HepG2 (cell line): Measurements from ENCODE around the gene NDUFB8. TPM values are rescaled to one million over a fixed set of nuclear protein-coding genes. Genes with fewer than 3 reads are reported as not detected.

Experiments
- ATAC-seq: fragments of 200-7000 bp; cut with Tn5 transposase; 3 replicates; pipeline ENCODE4 v1.9.1; 2020; ENCODE audit warnings: mild to moderate bottlenecking, moderate library complexity
- BruUV-seq: library from RNA; stranded (reverse); fragments of 400-500 nt; replicated peaks from 2 replicates; lab custom pipeline; 2021; lab: Mats Ljungman, UMichigan
- CTCF ChIA-PET: fragments of 300-600 bp; formaldehyde crosslinking; extraction: SDS; loops from one replicate; lab custom pipeline; 2021; ENCODE audit warnings: low total read pairs, inconsistent platforms, low intra/inter-chr PET ratio; lab: Yijun Ruan, JAX
- POLR2A ChIA-PET: fragments of 350-600 bp; sonication (Branson Sonifier 250); formaldehyde crosslinking; loops from one replicate; lab custom pipeline; 2020; ENCODE audit warnings: antibody characterized with exemption, inconsistent platforms; lab: Yijun Ruan, JAX
- DNase-seq: peaks from one replicate; pipeline ENCODE4 v3.0.0-alpha.2; 2015; ENCODE audit warnings: low spot score
- FAIRE-seq: peaks from 3 replicates; lab custom pipeline; 2011; peaks lifted over from hg19 to GRCh38; lab: Jason Lieb, UNC
- H2AFZ ChIP-seq: one replicate; pipeline ENCODE4 v1.6.1; 2011; ENCODE audit warnings: low read length, inconsistent platforms
- H3K27ac ChIP-seq: fragments of 300-600 bp; 3 replicates; pipeline ENCODE4 v1.8.0; 2011; ENCODE audit warnings: mixed run types, mild to moderate bottlenecking, mixed read lengths, low read length, inconsistent platforms; ENCODE audit not compliant: insufficient read depth; ENCODE audit errors: extremely low read length
- H3K27me3 ChIP-seq, 2 experiments: fragments of 200-600 bp in 1 of 2; 2 replicates in 1 of 2; 3 replicates in 1 of 2; pipeline versions ENCODE4 v1.6.0 to v1.8.0; 2011; ENCODE audit warnings: low read length in 2 of 2, mild to moderate bottlenecking in 2 of 2, moderate library complexity in 2 of 2, inconsistent platforms in 1 of 2; ENCODE audit not compliant: insufficient read depth in 2 of 2, control insufficient read depth in 1 of 2
- H3K36me3 ChIP-seq, 2 experiments: fragments of 200-600 bp in 1 of 2; replicated peaks in 1 of 2; 2 replicates in 1 of 2; 3 replicates in 1 of 2; pipeline versions ENCODE4 v1.5.1 to v1.8.0; 2011; ENCODE audit warnings: low read length in 2 of 2, inconsistent platforms in 1 of 2; ENCODE audit not compliant: insufficient read depth in 2 of 2, control insufficient read depth in 1 of 2
- H3K4me1 ChIP-seq: 2 replicates; pipeline ENCODE4 v1.5.1; 2012; ENCODE audit warnings: low read length, inconsistent platforms; ENCODE audit not compliant: insufficient read depth
- H3K4me2 ChIP-seq: 2 replicates; pipeline ENCODE4 v1.6.0; 2011; ENCODE audit warnings: low read depth, low read length, inconsistent platforms
- H3K4me3 ChIP-seq, 3 experiments: fragments of 200-600 bp in 1 of 3; sonication (generic), shearing (Covaris generic) in 1 of 3; replicated peaks in 1 of 3; 2 replicates each; pipeline ENCODE4 v1.5.1; 2011 to 2016; ENCODE audit warnings: low read length in 3 of 3, inconsistent platforms in 2 of 3, low read depth in 2 of 3, mild to moderate bottlenecking in 2 of 3, control low read depth in 1 of 3, mixed read lengths in 1 of 3; ENCODE audit not compliant: insufficient read depth in 1 of 3
- H3K79me2 ChIP-seq: one replicate; pipeline ENCODE4 v1.6.1; 2011; ENCODE audit warnings: low read length, inconsistent platforms; ENCODE audit not compliant: insufficient read depth
- H3K9ac ChIP-seq: 2 replicates; pipeline ENCODE4 v1.6.0; 2011; ENCODE audit warnings: mild to moderate bottlenecking, low read depth, low read length, inconsistent platforms; ENCODE audit not compliant: insufficient read depth
- H3K9me3 ChIP-seq: 2 replicates; pipeline ENCODE4 v1.5.1; 2012; ENCODE audit warnings: mild to moderate bottlenecking, low read length
- H4K20me1 ChIP-seq: 2 replicates; pipeline ENCODE4 v1.6.0; 2011; ENCODE audit warnings: inconsistent platforms, mild to moderate bottlenecking, low read length, moderate library complexity; ENCODE audit not compliant: insufficient read depth
- RBAK ChIP-seq: sonication (generic); formaldehyde crosslinking; IDR thresholded peaks from 2 replicates; pipeline ENCODE4 v1.5.1; 2020; ENCODE audit warnings: mild to moderate bottlenecking, missing genetic modification reagents
- ZNF781 ChIP-seq: sonication (generic); formaldehyde crosslinking; IDR thresholded peaks from 2 replicates; pipeline ENCODE4 v1.5.1; 2020; ENCODE audit warnings: borderline replicate concordance, mild to moderate bottlenecking, missing genetic modification reagents; ENCODE audit errors: not compliant biosample characterization
- WGBS: methylation state at CpG from one replicate; pipeline ENCODE4 v1.1.6; 2017; ENCODE audit warnings: low lambda C conversion rate; 5-methylcytosine and 5-hydroxymethylcytosine counted together
- in situ Hi-C: cut with HindIII; loops from 2 replicates; pipeline ENCODE4 v1.10.0; 2017; ENCODE audit warnings: low pct_unique_long_range_greater_than_20kb; ENCODE audit not compliant: extremely low pct_ligation_motif_present
- intact Hi-C: fragments of 100-400 bp; cut with micrococcal nuclease; formaldehyde crosslinking; loops from one replicate; pipeline ENCODE4 v1.10.0; 2022; ENCODE audit not compliant: unreplicated experiment
- polyA plus RNA-seq, 8 experiments: library from polyadenylated mRNA; depleted of rRNA in 3 of 8; stranded (reverse) in 7 of 8; unstranded in 1 of 8; fragments of >200 nt; fragmentation: Illumina TruSeq in 4 of 8; extraction: Trizol in 4 of 8; gene quantifications; 2 replicates each; pipeline versions ENCODE4 v1.2.1 to v1.2.3, GENCODE V29; 2011 to 2016; ENCODE audit warnings: low read depth in 4 of 8, missing spikeins in 1 of 8, mixed read lengths in 1 of 8; ENCODE audit not compliant: insufficient read depth in 1 of 8
- total RNA-seq, 5 experiments: library from RNA; depleted of rRNA; stranded (reverse); fragments of >200 nt; fragmentation: Illumina TruSeq; extraction: Trizol; gene quantifications; 2 replicates each; pipeline ENCODE4 v1.2.3, GENCODE V29; 2016; ENCODE audit warnings: low read depth in 1 of 5
- TF ChIP-seq, protein P1 (sequence below): sonication (generic); formaldehyde crosslinking; IDR thresholded peaks from 2 replicates; pipeline ENCODE4 v1.9.0; 2021; ENCODE audit warnings: mild to moderate bottlenecking, missing genetic modification reagents

The NDUFB8 gene
- total and polyA plus RNA-seq, 2 of the 13 experiments (the other 11 are each of a cell fraction or from before 2014, with no cell fraction given) = 210 to 216 TPM

DNA sequence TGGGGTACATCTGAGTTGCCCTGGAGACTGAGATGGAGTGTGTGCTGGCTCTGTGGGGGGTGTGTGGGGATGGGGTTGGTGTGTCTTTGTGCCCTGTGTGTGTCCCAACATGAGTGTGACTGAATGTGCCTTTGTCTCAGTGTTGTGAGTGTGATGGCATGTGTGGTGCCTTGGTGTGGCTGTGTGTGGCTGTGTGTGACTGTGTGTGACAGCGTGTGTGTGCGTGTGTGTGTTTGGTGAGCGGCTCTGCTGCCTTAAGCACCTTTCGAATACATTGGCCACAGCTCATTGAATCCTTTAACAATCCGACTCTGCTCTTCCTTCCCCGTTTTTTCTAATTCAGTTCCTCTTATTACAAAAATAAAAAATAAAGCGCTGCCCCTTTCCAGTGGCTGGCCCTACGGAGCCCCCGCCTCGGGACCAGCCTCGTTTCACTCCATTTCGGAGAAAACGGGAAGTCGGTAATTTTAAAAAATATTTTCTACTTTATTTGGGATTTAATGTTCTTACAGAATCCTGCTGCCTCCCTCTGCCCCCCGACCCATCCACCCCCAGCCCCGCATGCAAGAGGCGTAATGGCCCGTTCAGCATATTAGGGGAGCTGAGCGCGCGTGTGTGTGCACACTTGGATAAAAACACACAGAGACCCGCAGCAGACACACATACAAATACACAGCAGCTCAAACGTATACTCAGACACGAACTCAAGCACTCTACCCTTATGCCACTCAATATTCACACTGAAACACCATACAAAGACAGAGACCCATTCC is 41.6 kb upstream of the NDUFB8 start:
- H3K27me3 ChIP-seq = peaks cover 2 to 36% of the 10 kb centered on the region in 2 experiments; a peak in 4 of 5 replicates
- no peaks in the 10 kb centered on the region for H4K20me1 ChIP-seq
- no peak overlapping the region for H3K9ac ChIP-seq
- in situ Hi-C loops = no loop called here
- no peak overlapping the region for H3K27ac ChIP-seq
- no peaks in the 10 kb centered on the region for H3K36me3 ChIP-seq
- BruUV-seq = no TSS peak
- FAIRE-seq (no peak), DNase-seq (no peak), ATAC-seq (no peak)
- peak overlapping the region in 1 of 3 experiments; percentile 72; a peak in 1 of 6 replicates for H3K4me3 ChIP-seq
- peak overlapping the region; percentile 86; the same call in 1 of the 2 replicates for H3K4me2 ChIP-seq
- no peaks in the 10 kb centered on the region for H3K9me3 ChIP-seq
- intact Hi-C loops = no loop called here
- WGBS = 63% methylated on average over 24 of the region's 24 CpGs
- H3K4me1 ChIP-seq = peaks cover 17% of the 10 kb centered on the region
- TF ChIP-seq RBAK (CRISPR knock-in tag) = no peak
- H2AFZ ChIP-seq = no peak overlapping the region
- ChIA-PET CTCF (no interaction called here), POLR2A (no interaction called here)
- H3K79me2 ChIP-seq = no peaks in the 10 kb centered on the region

DNA sequence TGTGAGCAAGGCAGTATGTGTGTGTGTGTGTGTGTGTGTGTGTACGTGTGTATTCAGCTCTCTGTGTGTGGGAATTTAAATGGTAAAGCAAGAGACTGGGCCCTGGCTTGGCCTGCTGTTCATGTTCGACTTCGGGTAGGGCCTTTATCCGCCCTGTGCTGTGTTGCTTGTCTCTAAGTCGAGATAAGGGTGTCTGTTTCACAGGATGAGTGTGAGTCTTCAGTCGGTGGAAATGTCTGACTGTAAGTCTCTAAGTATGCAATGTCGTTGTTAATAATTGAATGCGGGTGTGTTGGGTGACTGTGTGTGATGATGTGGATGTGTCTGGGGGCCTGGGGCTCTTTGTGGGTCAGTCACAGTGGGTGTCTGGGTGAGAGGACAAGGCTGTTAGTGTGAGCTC is 40.8 kb upstream of the NDUFB8 start:
- no peak overlapping the region for H3K27ac ChIP-seq
- H3K4me1 ChIP-seq = peaks cover 20% of the 10 kb centered on the region
- FAIRE-seq = no peak
- peak overlapping the region; percentile 31; the same call in 1 of the 2 replicates for H3K9ac ChIP-seq
- H3K4me2 ChIP-seq = peak overlapping the region; percentile 86
- in situ Hi-C loops (no loop called here), intact Hi-C loops (no loop called here)
- POLR2A ChIA-PET = interaction anchor here (1.3 to 1.9 kb wide), 3 partner anchors 16 to 308 kb away, joined by 6 to 22 read pairs (median 6); partner anchors contain the start of gene HIF1AN
- peaks cover 0 to 36% of the 10 kb centered on the region in 2 experiments; a peak in 3 of 5 replicates for H3K27me3 ChIP-seq
- no peaks in the 10 kb centered on the region for H4K20me1 ChIP-seq
- TF ChIP-seq, protein P1, sequence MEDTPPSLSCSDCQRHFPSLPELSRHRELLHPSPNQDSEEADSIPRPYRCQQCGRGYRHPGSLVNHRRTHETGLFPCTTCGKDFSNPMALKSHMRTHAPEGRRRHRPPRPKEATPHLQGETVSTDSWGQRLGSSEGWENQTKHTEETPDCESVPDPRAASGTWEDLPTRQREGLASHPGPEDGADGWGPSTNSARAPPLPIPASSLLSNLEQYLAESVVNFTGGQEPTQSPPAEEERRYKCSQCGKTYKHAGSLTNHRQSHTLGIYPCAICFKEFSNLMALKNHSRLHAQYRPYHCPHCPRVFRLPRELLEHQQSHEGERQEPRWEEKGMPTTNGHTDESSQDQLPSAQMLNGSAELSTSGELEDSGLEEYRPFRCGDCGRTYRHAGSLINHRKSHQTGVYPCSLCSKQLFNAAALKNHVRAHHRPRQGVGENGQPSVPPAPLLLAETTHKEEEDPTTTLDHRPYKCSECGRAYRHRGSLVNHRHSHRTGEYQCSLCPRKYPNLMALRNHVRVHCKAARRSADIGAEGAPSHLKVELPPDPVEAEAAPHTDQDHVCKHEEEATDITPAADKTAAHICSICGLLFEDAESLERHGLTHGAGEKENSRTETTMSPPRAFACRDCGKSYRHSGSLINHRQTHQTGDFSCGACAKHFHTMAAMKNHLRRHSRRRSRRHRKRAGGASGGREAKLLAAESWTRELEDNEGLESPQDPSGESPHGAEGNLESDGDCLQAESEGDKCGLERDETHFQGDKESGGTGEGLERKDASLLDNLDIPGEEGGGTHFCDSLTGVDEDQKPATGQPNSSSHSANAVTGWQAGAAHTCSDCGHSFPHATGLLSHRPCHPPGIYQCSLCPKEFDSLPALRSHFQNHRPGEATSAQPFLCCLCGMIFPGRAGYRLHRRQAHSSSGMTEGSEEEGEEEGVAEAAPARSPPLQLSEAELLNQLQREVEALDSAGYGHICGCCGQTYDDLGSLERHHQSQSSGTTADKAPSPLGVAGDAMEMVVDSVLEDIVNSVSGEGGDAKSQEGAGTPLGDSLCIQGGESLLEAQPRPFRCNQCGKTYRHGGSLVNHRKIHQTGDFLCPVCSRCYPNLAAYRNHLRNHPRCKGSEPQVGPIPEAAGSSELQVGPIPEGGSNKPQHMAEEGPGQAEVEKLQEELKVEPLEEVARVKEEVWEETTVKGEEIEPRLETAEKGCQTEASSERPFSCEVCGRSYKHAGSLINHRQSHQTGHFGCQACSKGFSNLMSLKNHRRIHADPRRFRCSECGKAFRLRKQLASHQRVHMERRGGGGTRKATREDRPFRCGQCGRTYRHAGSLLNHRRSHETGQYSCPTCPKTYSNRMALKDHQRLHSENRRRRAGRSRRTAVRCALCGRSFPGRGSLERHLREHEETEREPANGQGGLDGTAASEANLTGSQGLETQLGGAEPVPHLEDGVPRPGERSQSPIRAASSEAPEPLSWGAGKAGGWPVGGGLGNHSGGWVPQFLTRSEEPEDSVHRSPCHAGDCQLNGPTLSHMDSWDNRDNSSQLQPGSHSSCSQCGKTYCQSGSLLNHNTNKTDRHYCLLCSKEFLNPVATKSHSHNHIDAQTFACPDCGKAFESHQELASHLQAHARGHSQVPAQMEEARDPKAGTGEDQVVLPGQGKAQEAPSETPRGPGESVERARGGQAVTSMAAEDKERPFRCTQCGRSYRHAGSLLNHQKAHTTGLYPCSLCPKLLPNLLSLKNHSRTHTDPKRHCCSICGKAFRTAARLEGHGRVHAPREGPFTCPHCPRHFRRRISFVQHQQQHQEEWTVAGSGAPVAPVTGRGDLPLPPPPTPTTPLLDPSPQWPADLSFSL (CRISPR knock-in tag) = peak; percentile 69; the same call in 1 of the 2 replicates
- no peak for TF ChIP-seq ZNF781 (CRISPR knock-in tag)
- TF ChIP-seq, all 625 proteins: peak for 1
- H3K9me3 ChIP-seq = no peaks in the 10 kb centered on the region
- ATAC-seq = peak; percentile 9; the same call in 2 of the 3 replicates
- WGBS = 26% methylated on average over 8 of the region's 8 CpGs
- H3K36me3 ChIP-seq = no peaks in the 10 kb centered on the region
- no TSS peak for BruUV-seq
- CTCF ChIA-PET = interaction anchor here (1.1 kb wide), 1 partner anchor 306 kb away, joined by 3 read pairs; no protein-coding TSS in a partner anchor
- no peaks in the 10 kb centered on the region for H3K79me2 ChIP-seq
- H2AFZ ChIP-seq = no peak overlapping the region
- no peak for DNase-seq
- peak overlapping the region; percentile 58 to 72 (median 69) for H3K4me3 ChIP-seq
